WTC11 (cell line): ENCODE results near the gene DDT. TPM values are rescaled to one million over a fixed set of nuclear protein-coding genes. Genes with fewer than 3 reads are reported as not detected.
"Not testable (repeated sequence)": the region's sequence is repeated elsewhere in the genome, so short reads cannot be mapped to it uniquely, and the experiment has no call there.

ENCODE experiments used
- ATAC-seq: fragments of 200-7000 bp; cut with Tn5 transposase; 2 replicates; pipeline ENCODE4 v1.10.0; 2021; ENCODE audit warnings: mild to moderate bottlenecking, moderate library complexity
- CTCF ChIA-PET: fragments of 300-600 bp; sonication (Branson Sonifier 250); formaldehyde crosslinking; loops from one replicate; lab custom pipeline; 2021; ENCODE audit warnings: antibody characterized with exemption; lab: Charles Lee
- POLR2A ChIA-PET: fragments of 350-600 bp; sonication (Branson Sonifier 250); formaldehyde crosslinking; loops from one replicate; lab custom pipeline; 2021; ENCODE audit warnings: antibody characterized with exemption; lab: Charles Lee
- DNase-seq: peaks from one replicate; pipeline ENCODE4 v3.0.0; 2021; ENCODE audit warnings: low spot score
- H3K27ac Mint-ChIP-seq: 2 replicates; pipeline ENCODE4 v1.8.0; 2021; ENCODE audit warnings: mixed read lengths
- H3K27me3 Mint-ChIP-seq: 2 replicates; pipeline ENCODE4 v1.8.0; 2021; ENCODE audit warnings: low read depth, mild to moderate bottlenecking, moderate library complexity, mixed read lengths
- H3K36me3 Mint-ChIP-seq: 2 replicates; pipeline ENCODE4 v1.8.0; 2021; ENCODE audit warnings: mixed read lengths
- H3K4me1 Mint-ChIP-seq: 2 replicates; pipeline ENCODE4 v1.8.0; 2022; ENCODE audit warnings: mixed read lengths
- H3K4me3 Mint-ChIP-seq: 2 replicates; pipeline ENCODE4 v1.8.0; 2021; ENCODE audit warnings: mild to moderate bottlenecking, moderate library complexity, mixed read lengths
- H3K9me3 Mint-ChIP-seq: 2 replicates; pipeline ENCODE4 v1.8.0; 2021; ENCODE audit warnings: mixed read lengths
- CTCF ChIP-seq: fragments of 200-600 bp; IDR thresholded peaks from 2 replicates; pipeline ENCODE4 v1.8.0; 2022; ENCODE audit warnings: antibody characterized with exemption
- ETV6 ChIP-seq: sonication (generic); formaldehyde crosslinking; IDR thresholded peaks from 2 replicates; pipeline ENCODE4 v1.8.1; 2022; ENCODE audit warnings: mild to moderate bottlenecking, missing genetic modification reagents
- MAX ChIP-seq: sonication (generic); formaldehyde crosslinking; IDR thresholded peaks from 2 replicates; pipeline ENCODE4 v1.8.0; 2022; ENCODE audit warnings: mild to moderate bottlenecking, missing genetic modification reagents
- USF1 ChIP-seq: sonication (generic); formaldehyde crosslinking; IDR thresholded peaks from 2 replicates; pipeline ENCODE4 v1.8.0; 2022; ENCODE audit warnings: mild to moderate bottlenecking, missing genetic modification reagents
- USF2 ChIP-seq: sonication (generic); formaldehyde crosslinking; IDR thresholded peaks from 2 replicates; pipeline ENCODE4 v1.8.1; 2023; ENCODE audit warnings: mild to moderate bottlenecking, missing genetic modification reagents, moderate library complexity
- ZNF232 ChIP-seq: sonication (generic); formaldehyde crosslinking; IDR thresholded peaks from 2 replicates; pipeline ENCODE4 v1.8.0; 2022; ENCODE audit warnings: mild to moderate bottlenecking, missing genetic modification reagents
- total RNA-seq: library from RNA; stranded (reverse); gene quantifications from 3 replicates; pipeline ENCODE4 v1.2.3, GENCODE V29; 2021

Gene DDT
- total RNA-seq, 1 experiment from 2014 or later: 238 TPM

GRCh38 chr22:23969071-23969470 lies 5.2 kb downstream of the DDT start:
- H3K27ac Mint-ChIP-seq: no peak overlapping the region

GRCh38 chr22:23966568-23966967 lies 7.7 kb downstream of the DDT start, which contains the start of gene DDTL:
TSS of gene DDTL (plus strand) at chr22:23966888. CDS start at chr22:23966915, 27 bp downstream.
- ATAC-seq: peak; percentile 92
- DNase-seq, POLR2A ChIA-PET, H3K9me3 Mint-ChIP-seq, CTCF ChIA-PET, H3K4me1 Mint-ChIP-seq, H3K4me3 Mint-ChIP-seq, H3K27me3 Mint-ChIP-seq, H3K27ac Mint-ChIP-seq: not testable (repeated sequence)
- peaks cover 22% of the 10 kb centered on the region for H3K36me3 Mint-ChIP-seq

More at GRCh38 chr22:23969071-23969470, 5.2 kb downstream of the DDT start:
- TF ChIP-seq ZNF232 (CRISPR knock-in tag): no peak
- TF ChIP-seq, all 79 proteins: peak for 0
- peak overlapping the region; percentile 36 for H3K4me3 Mint-ChIP-seq
- ChIA-PET POLR2A (no interaction called here), CTCF (no interaction called here)
- no peaks in the 10 kb centered on the region for H3K27me3 Mint-ChIP-seq
- peaks cover 8% of the 10 kb centered on the region for H3K4me1 Mint-ChIP-seq
- no peak for ATAC-seq
- peaks cover 26% of the 10 kb centered on the region for H3K36me3 Mint-ChIP-seq
- no peak for DNase-seq
- no peaks in the 10 kb centered on the region for H3K9me3 Mint-ChIP-seq

GRCh38 chr22:23966094-23966493 lies 8.1 kb downstream of the DDT start:
- peaks cover 18% of the 10 kb centered on the region for H3K36me3 Mint-ChIP-seq
- H3K4me1 Mint-ChIP-seq, H3K27ac Mint-ChIP-seq, POLR2A ChIA-PET, H3K9me3 Mint-ChIP-seq, H3K4me3 Mint-ChIP-seq, CTCF ChIA-PET, H3K27me3 Mint-ChIP-seq, DNase-seq: not testable (repeated sequence)
- peak; percentile 32 for ATAC-seq

GRCh38 chr22:23961084-23961771 lies 13.0 kb downstream of the DDT start, which contains the start of gene GSTT2B:
TSS of gene GSTT2B (minus strand) at chr22:23961195. CDS start at chr22:23961131, 64 bp downstream.
- DNase-seq, H3K27me3 Mint-ChIP-seq, POLR2A ChIA-PET, CTCF ChIA-PET, H3K9me3 Mint-ChIP-seq, H3K36me3 Mint-ChIP-seq, H3K4me1 Mint-ChIP-seq, H3K27ac Mint-ChIP-seq: not testable (repeated sequence)
- peak; percentile 35 for ATAC-seq
- peak within 1 kb of the TSS; percentile 43 for H3K4me3 Mint-ChIP-seq

GRCh38 chr22:23956301-23956900 lies 17.8 kb downstream of the DDT start:
- Mint-ChIP-seq H3K4me1 (peaks cover 28% of the 10 kb centered on the region), H3K4me3 (peak overlapping the region; percentile 63)
- H3K9me3 Mint-ChIP-seq: not testable (repeated sequence)
- ATAC-seq (peak; percentile 82), DNase-seq (peak; percentile 88)
- CTCF ChIA-PET: interaction anchor here (0.7 to 1.2 kb wide), 4 partner anchors 85 to 106 kb away, joined by 3 to 8 read pairs (median 4); partner anchors contain the start of gene SLC2A11
- TF ChIP-seq CTCF (peak; percentile 84), USF1 (CRISPR knock-in tag) (peak; percentile 53), USF2 (CRISPR knock-in tag) (peak; percentile 69), ETV6 (peak; percentile 35; the same call in 1 of the 2 replicates), MAX (CRISPR knock-in tag) (0 out of 2 replicates have a peak, but pooled peaks have one; percentile 41)
- TF ChIP-seq, all 79 proteins: peak for 5; not testable (repeated sequence) for 74
- POLR2A ChIA-PET, H3K27me3 Mint-ChIP-seq, H3K36me3 Mint-ChIP-seq: not testable (repeated sequence)
- peak overlapping the region; percentile 100 for H3K27ac Mint-ChIP-seq
